GM12878 (cell line): Measurements from ENCODE around the gene PRR7. TPM values are rescaled to one million over a fixed set of nuclear protein-coding genes. Genes with fewer than 3 reads are reported as not detected.

Experiments
- ATAC-seq: fragments of 200-7000 bp; cut with Tn5 transposase; 3 replicates; pipeline ENCODE4 v1.9.1; 2020; ENCODE audit warnings: mild to moderate bottlenecking, moderate library complexity
- BruUV-seq: library from RNA; stranded (reverse); fragments of 400-500 nt; replicated peaks from 2 replicates; lab custom pipeline; 2021; lab: Mats Ljungman, UMichigan
- CTCF ChIA-PET: fragments of 300-600 bp; sonication (Branson Sonifier 250); formaldehyde crosslinking; extraction: SDS; loops from one replicate; lab custom pipeline; 2021; ENCODE audit warnings: inconsistent platforms; lab: Yijun Ruan, JAX
- POLR2A ChIA-PET: fragments of 350-600 bp; formaldehyde crosslinking; extraction: SDS; loops from one replicate; lab custom pipeline; 2021; ENCODE audit warnings: inconsistent platforms; lab: Charles Lee
- RAD21 ChIA-PET: fragments of 300-600 bp; sonication (Branson Sonifier 250); formaldehyde crosslinking; loops from one replicate; lab custom pipeline; 2023; ENCODE audit warnings: antibody characterized with exemption; ENCODE audit not compliant: unreplicated experiment; lab: Charles Lee
- SMC1A ChIA-PET: fragments of 300-600 bp; sonication (Branson Sonifier 250); formaldehyde crosslinking; loops from one replicate; lab custom pipeline; 2023; ENCODE audit not compliant: unreplicated experiment, uncharacterized antibody; lab: Charles Lee
- DNase-seq: peaks from one replicate; pipeline ENCODE4 v3.0.0-alpha.2; 2011; ENCODE audit warnings: low read depth, low spot score
- FAIRE-seq: peaks from 3 replicates; lab custom pipeline; 2011; peaks lifted over from hg19 to GRCh38; lab: Jason Lieb, UNC
- H2AFZ ChIP-seq: 2 replicates; pipeline ENCODE4 v1.6.0; 2011; ENCODE audit warnings: low read depth, low read length, control low read depth; ENCODE audit not compliant: control insufficient read depth
- H3K27ac ChIP-seq: 2 replicates; pipeline ENCODE4 v1.5.1; 2011; ENCODE audit warnings: control low read depth; ENCODE audit not compliant: control insufficient read depth, insufficient read depth
- H3K27me3 ChIP-seq, 2 experiments: replicated peaks in 1 of 2; 2 replicates each; pipeline versions ENCODE4 v1.6.0 to v1.6.1; 2011; ENCODE audit warnings: low read length in 1 of 2; ENCODE audit not compliant: control insufficient read depth in 2 of 2, insufficient read depth in 2 of 2
- H3K36me3 ChIP-seq, 2 experiments: 2 replicates each; pipeline ENCODE4 v1.5.1; 2011; ENCODE audit warnings: low read length in 1 of 2; ENCODE audit not compliant: control insufficient read depth in 2 of 2, insufficient read depth in 2 of 2
- H3K4me1 ChIP-seq: 2 replicates; pipeline ENCODE4 v1.6.1; 2011; ENCODE audit warnings: mild to moderate bottlenecking, low read length, moderate library complexity, mixed read lengths; ENCODE audit not compliant: control insufficient read depth, insufficient read depth
- H3K4me2 ChIP-seq: 2 replicates; pipeline ENCODE4 v1.6.0; 2011; ENCODE audit warnings: control low read depth; ENCODE audit not compliant: control insufficient read depth, insufficient read depth
- H3K4me3 ChIP-seq: fragments of 200-600 bp; sonication (generic); 2 replicates; pipeline ENCODE4 v1.5.1; 2016
- H3K79me2 ChIP-seq: 2 replicates; pipeline ENCODE4 v1.6.0; 2011; ENCODE audit warnings: low read length; ENCODE audit not compliant: control insufficient read depth, insufficient read depth
- H3K9ac ChIP-seq: 2 replicates; pipeline ENCODE4 v1.8.0; 2011; ENCODE audit warnings: low read length, control low read depth, mixed read lengths; ENCODE audit not compliant: control insufficient read depth, insufficient read depth
- H3K9me3 ChIP-seq: replicated peaks from 3 replicates; pipeline ENCODE4 v1.5.1; 2011; ENCODE audit warnings: mild to moderate bottlenecking, low read length; ENCODE audit not compliant: control insufficient read depth, insufficient read depth
- H4K20me1 ChIP-seq: 2 replicates; pipeline ENCODE4 v1.6.0; 2011; ENCODE audit not compliant: control insufficient read depth, insufficient read depth
- BRCA1 ChIP-seq: IDR thresholded peaks from 2 replicates; pipeline ENCODE4 v1.6.1; 2011; ENCODE audit warnings: low read depth, low read length, improper control_type of control experiment
- FOS ChIP-seq: IDR thresholded peaks from 3 replicates; pipeline ENCODE4 v1.6.1; 2011; ENCODE audit warnings: borderline replicate concordance; ENCODE audit not compliant: insufficient read length; ENCODE audit errors: extremely low read depth
- GABPA ChIP-seq: IDR thresholded peaks from 2 replicates; pipeline ENCODE4 v1.6.1; 2014; ENCODE audit warnings: antibody characterized with exemption, low read depth, mild to moderate bottlenecking, inconsistent platforms
- HCFC1 ChIP-seq: fragments of 150-350 bp; IDR thresholded peaks from 2 replicates; pipeline ENCODE4 v1.6.1; 2014; ENCODE audit warnings: low read length
- NR2C1 ChIP-seq: fragments of 450-650 bp; IDR thresholded peaks from 2 replicates; pipeline ENCODE4 v1.6.1; 2017; ENCODE audit warnings: antibody characterized with exemption, mild to moderate bottlenecking, moderate library complexity
- WGBS: methylation state at CpG from one replicate; pipeline ENCODE4 v1.1.6; 2016; ENCODE audit warnings: low lambda C conversion rate; ENCODE audit not compliant: insufficient replicate concordance, insufficient coverage; ENCODE audit errors: missing lambda C conversion rate; 5-methylcytosine and 5-hydroxymethylcytosine counted together
- in situ Hi-C: fragments of 300-500 bp; cut with MboI; formaldehyde crosslinking; loops from 9 replicates; pipeline ENCODE4 v1.14.3; 2018; ENCODE audit warnings: mixed read lengths
- intact Hi-C: fragments of 100-400 bp; cut with micrococcal nuclease; formaldehyde crosslinking; loops from one replicate; pipeline ENCODE4 v1.14.2; 2022; ENCODE audit not compliant: unreplicated experiment
- polyA plus RNA-seq, 11 experiments: library from polyadenylated mRNA; depleted of rRNA in 4 of 11; unstranded in 6 of 11; stranded (reverse) in 5 of 11; fragments of >200 nt; fragmentation: Nextera tagmentation in 4 of 11; fragmentation: Illumina TruSeq in 1 of 11; extraction: Ambion mirVana in 4 of 11; extraction: Trizol in 1 of 11; gene quantifications; 1 replicate in 1 of 11; 2 replicates in 10 of 11; pipeline versions ENCODE4 v1.2.1 to v1.2.3, GENCODE V29; 2011 to 2016; ENCODE audit warnings: inconsistent platforms in 2 of 11, missing spikeins in 2 of 11, low read depth in 1 of 11
- total RNA-seq, 4 experiments: library from RNA; depleted of rRNA in 3 of 4; stranded (reverse); fragments of >200 nt in 3 of 4; fragmentation: Illumina TruSeq in 1 of 4; extraction: Trizol in 1 of 4; gene quantifications; 2 replicates each; pipeline versions ENCODE4 v1.2.1 to v1.2.3, GENCODE V29; 2013 to 2021
- TF ChIP-seq, protein P1 (sequence below): fragments of 150-350 bp; IDR thresholded peaks from 2 replicates; pipeline ENCODE4 v1.6.1; 2016; ENCODE audit warnings: low read depth, low read length
- TF ChIP-seq, protein P2 (sequence below): fragments of 450-650 bp; formaldehyde crosslinking; IDR thresholded peaks from 2 replicates; pipeline ENCODE4 v1.4.0; 2020; ENCODE audit warnings: mild to moderate bottlenecking, moderate library complexity

The PRR7 gene
- total and polyA plus RNA-seq, 10 of the 15 experiments (the other 5 are each of a cell fraction or from before 2014, with no cell fraction given), result 0.09 to 18.8 (median 4.6) TPM; not detected in 2

DNA sequence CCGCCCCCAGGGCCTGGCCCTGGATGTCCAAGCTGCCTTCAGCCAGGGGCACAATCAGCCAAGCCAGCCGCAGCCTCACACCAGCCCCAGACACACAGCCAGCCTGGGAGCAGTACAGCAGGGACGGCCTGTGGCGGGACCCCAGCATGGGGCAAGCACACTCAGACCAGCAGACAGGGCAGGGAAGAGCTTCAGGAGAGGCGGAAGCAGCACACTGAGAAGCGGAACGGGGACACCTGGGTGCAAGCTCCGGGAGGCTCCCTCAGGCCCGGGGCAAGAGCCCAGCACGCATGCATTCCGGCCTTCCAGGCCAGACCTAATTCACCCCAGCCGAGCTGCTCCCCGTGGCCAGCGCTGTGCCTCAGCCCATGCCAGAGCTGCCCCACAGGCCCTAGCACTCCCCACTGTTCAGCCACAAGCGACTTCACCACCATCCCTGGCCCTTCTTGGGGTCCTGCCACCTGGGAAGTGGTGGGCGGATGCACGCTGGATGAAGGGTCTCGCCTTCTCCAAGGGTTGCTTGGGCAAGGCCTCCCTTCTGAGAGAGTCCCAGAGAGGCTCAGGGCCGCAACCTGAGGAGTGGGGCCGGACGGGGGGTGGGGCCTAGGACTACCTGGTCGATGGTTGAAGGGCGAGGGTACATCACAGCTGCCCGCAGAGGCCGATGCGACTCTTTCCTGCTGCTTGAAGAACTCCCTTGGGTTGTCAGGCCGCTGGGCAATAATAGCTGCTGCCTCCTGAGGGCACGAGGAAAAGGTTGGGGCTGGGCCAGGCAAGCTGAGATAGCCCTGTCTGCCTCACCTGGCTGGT is 13.4 kb downstream of the PRR7 start:
- POLR2A ChIA-PET, result interaction anchor here (1.1 kb wide), 1 partner anchor 72 kb away, joined by 3 read pairs; no protein-coding TSS in a partner anchor
- 68% methylated on average over 27 of the region's 28 CpGs for WGBS
- no TSS peak for BruUV-seq

More for the DNA sequence above, 13.4 kb downstream of the PRR7 start:
- RAD21 ChIA-PET, result no interaction called here
- no peaks in the 10 kb centered on the region for H3K36me3 ChIP-seq
- DNase-seq, result no peak
- FAIRE-seq, result no peak
- H2AFZ ChIP-seq, result no peak overlapping the region
- no peak overlapping the region for H3K27ac ChIP-seq
- no peaks in the 10 kb centered on the region for H3K9me3 ChIP-seq
- H3K4me2 ChIP-seq, result no peak overlapping the region
- no peaks in the 10 kb centered on the region; the same call in 1 of the 2 replicates for H3K4me1 ChIP-seq
- intact Hi-C loops, result no loop called here
- CTCF ChIA-PET, result interaction anchor here (0.5 to 1.3 kb wide), 3 partner anchors 12 to 721 kb away, joined by 3 read pairs; no protein-coding TSS in a partner anchor
- ATAC-seq, result no peak
- no peaks in the 10 kb centered on the region for H3K27me3 ChIP-seq
- H4K20me1 ChIP-seq, result no peaks in the 10 kb centered on the region
- in situ Hi-C loops, result no loop called here
- H3K4me3 ChIP-seq, result no peak overlapping the region
- SMC1A ChIA-PET, result no interaction called here
- no peaks in the 10 kb centered on the region for H3K79me2 ChIP-seq
- no peak overlapping the region for H3K9ac ChIP-seq
- TF ChIP-seq, protein P1, sequence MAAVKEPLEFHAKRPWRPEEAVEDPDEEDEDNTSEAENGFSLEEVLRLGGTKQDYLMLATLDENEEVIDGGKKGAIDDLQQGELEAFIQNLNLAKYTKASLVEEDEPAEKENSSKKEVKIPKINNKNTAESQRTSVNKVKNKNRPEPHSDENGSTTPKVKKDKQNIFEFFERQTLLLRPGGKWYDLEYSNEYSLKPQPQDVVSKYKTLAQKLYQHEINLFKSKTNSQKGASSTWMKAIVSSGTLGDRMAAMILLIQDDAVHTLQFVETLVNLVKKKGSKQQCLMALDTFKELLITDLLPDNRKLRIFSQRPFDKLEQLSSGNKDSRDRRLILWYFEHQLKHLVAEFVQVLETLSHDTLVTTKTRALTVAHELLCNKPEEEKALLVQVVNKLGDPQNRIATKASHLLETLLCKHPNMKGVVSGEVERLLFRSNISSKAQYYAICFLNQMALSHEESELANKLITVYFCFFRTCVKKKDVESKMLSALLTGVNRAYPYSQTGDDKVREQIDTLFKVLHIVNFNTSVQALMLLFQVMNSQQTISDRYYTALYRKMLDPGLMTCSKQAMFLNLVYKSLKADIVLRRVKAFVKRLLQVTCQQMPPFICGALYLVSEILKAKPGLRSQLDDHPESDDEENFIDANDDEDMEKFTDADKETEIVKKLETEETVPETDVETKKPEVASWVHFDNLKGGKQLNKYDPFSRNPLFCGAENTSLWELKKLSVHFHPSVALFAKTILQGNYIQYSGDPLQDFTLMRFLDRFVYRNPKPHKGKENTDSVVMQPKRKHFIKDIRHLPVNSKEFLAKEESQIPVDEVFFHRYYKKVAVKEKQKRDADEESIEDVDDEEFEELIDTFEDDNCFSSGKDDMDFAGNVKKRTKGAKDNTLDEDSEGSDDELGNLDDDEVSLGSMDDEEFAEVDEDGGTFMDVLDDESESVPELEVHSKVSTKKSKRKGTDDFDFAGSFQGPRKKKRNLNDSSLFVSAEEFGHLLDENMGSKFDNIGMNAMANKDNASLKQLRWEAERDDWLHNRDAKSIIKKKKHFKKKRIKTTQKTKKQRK, result no peak
- TF ChIP-seq, protein P2, sequence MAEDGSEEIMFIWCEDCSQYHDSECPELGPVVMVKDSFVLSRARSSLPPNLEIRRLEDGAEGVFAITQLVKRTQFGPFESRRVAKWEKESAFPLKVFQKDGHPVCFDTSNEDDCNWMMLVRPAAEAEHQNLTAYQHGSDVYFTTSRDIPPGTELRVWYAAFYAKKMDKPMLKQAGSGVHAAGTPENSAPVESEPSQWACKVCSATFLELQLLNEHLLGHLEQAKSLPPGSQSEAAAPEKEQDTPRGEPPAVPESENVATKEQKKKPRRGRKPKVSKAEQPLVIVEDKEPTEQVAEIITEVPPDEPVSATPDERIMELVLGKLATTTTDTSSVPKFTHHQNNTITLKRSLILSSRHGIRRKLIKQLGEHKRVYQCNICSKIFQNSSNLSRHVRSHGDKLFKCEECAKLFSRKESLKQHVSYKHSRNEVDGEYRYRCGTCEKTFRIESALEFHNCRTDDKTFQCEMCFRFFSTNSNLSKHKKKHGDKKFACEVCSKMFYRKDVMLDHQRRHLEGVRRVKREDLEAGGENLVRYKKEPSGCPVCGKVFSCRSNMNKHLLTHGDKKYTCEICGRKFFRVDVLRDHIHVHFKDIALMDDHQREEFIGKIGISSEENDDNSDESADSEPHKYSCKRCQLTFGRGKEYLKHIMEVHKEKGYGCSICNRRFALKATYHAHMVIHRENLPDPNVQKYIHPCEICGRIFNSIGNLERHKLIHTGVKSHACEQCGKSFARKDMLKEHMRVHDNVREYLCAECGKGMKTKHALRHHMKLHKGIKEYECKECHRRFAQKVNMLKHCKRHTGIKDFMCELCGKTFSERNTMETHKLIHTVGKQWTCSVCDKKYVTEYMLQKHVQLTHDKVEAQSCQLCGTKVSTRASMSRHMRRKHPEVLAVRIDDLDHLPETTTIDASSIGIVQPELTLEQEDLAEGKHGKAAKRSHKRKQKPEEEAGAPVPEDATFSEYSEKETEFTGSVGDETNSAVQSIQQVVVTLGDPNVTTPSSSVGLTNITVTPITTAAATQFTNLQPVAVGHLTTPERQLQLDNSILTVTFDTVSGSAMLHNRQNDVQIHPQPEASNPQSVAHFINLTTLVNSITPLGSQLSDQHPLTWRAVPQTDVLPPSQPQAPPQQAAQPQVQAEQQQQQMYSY (CRISPR knock-in tag), result no peak
- TF ChIP-seq HCFC1 (no peak), GABPA (no peak), FOS (no peak), BRCA1 (no peak), NR2C1 (no peak)
